Stimulated activated CD4-positive, alpha-beta T cell treated with anti-CD3 and anti-CD28 coated beads, Interleukin-15, amount 100 ng/mL, for 1 hour (primary cell): ENCODE measurements around the gene BMP7.
"Not testable (repeated sequence)": the region's sequence is repeated elsewhere in the genome, so short reads cannot be mapped to it uniquely, and the experiment has no call there.

Source experiments
- DNase-seq, 2 donors: peaks; one replicate each; pipeline ENCODE4 v3.0.0-alpha.2; 2020; ENCODE audit warnings: low read depth in 1 of 2, low spot score in 1 of 2

The BMP7 gene

DNA sequence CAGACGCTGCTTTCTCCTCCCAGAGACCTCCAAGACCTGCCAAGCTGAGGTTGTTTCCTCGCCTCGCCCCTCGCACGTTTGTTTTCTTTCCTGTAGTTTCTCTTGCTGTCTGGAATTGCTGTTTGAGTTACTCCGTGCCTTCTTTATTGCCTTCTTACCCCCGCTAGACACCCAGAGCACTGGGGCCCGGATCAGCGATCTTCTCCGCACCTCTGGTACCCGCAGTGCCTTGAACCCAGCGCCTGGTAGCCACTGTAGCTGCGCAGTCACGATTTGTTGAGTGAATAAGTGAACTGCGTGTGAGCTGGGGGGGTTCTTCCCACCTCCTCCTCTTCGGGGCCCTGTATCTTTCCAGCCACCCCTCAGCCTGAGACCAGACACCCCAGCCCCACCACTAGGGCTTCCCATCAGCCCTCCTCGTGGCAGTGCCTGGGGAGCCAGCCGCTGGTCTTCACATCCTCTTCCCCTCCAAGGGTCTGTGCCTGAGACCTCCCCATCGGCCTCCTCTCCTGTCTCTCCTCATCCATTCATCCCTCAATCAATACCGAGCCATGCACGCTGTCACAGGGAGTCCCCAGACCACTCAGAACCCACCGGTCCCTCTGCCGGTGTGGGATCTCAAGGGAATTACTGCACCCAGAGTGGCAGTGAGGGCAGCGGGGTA lies 849 bp upstream of the BMP7 start:
- DNase-seq, result no peak

DNA sequence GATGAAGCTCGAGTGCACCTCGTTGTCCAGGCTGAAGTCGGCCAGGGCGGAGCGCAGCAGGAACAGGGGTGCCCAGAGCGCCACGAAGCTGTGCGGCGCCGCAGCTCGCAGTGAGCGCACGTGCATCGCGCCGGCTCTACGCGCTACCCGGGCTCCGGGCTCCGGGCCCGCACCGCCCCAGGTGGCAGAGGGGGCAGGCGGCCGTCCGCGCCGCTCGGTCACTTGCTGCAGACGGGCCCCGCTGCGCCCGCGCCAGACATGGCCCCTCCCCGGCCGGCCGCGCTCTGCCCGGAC lies 497 bp downstream of the BMP7 start:
- DNase-seq, result no peak

DNA sequence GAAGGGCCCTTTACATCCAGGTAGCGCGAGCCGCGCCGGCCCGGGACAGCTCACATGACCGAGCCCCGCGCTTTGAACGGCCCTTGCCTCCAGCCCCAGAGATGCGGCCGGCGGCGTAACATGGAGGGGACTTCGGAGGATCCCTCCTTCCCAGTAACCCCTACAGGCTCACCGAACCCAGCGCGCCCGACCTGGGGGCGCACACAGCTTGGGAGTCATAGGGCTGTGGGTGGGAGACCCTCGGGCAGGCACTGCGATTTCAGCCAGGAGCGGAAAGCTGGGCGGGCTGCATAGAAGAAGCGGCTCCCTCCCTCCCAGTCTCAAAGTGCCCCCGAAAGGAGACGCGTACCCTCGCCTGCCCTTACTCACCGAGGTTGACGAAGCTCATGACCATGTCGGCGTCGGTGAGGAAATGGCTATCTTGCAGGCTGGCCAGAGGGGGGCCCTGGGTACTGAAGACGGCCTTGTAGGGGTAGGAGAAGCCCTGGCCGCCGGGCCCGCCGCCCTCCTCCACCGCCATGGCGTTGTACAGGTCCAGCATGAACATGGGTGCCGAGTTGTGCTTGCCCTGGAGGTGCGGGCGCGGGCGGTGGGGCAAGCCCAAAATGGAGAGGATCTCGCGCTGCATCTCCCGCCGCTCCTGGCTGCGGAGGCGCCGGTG lies 975 bp downstream of the BMP7 start:
- DNase-seq, result no peak

DNA sequence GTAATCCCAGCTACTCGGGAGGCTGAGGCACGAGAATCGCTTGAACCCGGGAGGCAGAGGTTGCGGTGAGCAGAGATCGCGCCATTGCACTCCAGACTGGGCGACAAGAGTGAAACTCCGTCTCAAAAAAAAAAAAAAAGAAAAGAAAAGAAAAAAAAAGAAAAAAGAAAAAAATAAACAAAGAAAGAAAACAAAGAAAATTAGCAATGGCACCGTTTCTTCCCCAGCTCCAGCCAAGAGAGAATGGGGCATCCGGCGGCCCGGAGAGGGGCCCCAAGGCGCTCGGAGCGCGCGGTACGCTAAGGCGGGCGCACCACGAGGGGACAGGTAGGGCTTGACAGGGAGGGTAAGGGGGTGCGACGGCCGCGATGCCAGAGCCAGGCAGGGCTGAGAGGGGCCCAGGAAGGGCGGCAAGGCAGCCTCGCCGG lies 1.5 kb downstream of the BMP7 start:
- not testable (repeated sequence) for DNase-seq

DNA sequence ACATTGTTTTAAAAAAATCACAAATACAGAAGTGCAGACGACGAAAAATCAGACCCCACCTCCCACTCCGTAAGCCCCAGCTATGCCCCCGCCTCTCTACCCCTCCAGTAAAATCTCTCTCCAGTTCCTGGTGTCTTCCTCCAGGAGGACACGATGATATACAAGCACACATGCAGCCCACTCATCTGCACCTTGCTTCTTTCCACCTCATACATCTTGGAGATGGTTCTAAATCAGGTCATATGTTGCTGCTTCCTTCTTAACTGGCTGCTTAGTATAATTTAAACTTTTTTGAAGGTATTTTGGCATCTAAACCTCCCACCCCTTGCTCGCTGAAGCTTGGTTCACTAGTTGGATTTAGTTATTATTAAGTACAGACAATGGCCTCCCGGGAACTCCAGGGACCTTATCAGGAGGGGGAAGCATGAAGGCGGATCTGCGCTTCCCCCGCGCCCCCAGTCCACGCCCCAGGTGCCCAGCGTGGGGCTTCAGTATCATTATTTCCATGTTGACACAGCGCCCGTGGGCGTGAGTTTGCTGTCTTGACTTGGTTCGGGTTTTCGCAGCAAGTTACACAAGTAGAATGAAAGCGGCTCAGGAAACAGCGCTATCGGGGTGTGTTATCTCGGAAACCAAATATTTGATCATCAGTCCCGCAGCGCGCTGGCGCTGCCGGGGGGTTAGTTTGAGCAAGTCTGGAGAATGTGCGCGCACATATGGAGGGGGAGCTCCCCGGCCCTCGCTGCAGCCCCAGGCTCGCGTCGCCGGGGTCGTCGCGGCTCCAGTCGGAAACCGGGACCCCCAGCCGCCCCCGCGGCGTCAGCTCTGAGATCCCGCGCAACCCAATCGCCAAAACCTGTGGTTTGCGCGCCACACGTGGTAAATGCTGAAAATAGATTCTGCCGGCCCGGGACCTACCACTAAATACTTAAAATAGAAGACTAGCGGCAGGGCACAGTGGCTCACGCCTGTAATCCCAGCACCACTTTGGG lies 2.3 kb downstream of the BMP7 start:
- DNase-seq, result no peak

DNA sequence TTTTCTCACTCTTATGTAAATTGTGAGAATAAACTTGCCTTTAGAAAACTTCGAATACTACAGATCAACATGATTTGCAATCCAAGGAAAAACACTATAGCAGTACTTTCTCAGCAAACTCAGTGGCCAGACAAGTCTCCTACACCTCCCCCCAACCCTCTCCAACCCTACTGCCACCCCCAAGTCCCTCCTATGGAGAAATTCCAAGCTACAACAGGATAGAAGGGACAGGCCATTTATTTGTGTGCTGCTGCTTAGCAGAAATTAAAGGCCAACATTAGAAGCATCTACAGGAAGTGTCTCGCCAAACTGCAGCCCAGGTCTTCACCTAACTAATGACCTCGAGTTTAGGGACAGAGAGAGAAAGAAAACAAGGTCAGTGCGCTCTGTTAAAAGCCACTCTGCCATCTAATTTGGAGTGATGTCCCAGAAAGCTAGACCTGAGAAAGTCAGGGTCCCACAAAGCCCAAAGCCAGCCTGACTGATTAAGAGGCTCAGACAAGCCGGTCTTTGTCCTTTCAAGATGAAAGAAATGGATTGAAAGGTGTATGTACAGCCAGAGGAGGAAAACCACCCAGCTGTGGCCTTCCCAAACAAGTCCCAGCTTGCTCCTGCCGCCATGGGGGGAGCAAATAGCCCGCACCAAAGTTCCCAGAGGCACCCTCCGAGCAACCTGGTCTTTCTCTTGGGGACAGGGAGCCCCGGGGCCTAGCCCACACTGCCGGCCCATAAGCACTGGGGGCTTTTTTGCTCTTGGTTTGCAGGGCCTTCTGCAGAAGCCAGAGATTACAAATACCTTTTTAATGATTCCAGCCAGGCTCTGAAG lies 3.4 kb downstream of the BMP7 start:
- no peak for DNase-seq

DNA sequence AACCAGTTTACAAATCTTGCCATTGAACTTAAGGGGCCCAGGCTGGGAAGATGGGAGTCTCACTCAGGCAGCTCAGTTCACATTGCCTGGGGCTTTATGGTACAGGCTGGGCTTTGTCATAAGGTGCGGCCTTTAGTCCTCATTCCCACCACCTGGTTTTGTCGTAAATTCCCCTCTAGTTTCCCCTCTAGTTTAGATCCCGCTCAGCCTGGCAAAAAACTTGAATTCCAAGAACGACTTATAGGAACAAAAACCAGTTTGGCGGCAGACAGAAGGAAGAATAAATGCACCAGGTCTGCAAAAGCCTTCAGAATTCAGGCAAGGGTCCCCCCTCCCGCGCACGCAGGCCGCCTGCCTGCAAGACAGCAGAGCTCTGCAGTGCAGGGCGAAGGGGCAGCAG lies 4.1 kb downstream of the BMP7 start:
- DNase-seq, result no peak

DNA sequence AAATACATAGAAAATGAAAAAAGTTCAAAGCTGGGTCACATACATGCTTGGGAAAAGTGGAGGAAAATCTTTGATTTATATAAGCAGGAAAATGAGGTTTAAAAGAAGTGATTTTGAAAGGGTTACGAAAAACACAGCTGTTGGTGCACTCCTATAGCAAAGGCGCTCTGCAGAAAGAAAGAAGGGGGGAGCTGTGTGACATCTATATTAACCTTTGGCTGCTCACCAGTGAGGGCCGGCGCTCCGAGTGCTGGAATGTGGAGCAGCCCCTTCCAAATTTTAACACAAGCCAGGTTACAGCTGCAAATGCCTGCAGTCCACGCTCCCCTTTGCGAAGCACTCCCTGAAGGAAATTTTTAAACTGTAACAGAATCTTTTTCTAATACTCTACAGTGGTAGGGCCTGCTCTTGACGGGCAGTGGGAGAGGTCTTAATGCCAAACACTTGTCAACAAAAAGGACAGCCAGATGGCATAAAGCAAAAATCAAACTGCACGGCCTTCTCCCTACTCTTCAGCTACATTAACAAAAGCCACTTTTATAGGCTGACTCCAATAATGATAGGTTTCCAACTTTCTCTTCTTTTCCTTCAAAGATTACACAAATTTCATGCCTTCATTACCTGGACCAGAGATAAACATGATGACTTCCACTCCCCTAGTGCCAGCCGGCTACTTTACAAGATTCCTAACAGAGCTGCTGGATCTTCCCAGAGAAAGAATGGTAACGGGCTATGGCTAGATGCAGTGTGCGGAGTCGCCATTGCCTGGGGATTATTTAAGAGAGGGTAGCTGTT lies 4.8 kb downstream of the BMP7 start:
- no peak for DNase-seq

DNA sequence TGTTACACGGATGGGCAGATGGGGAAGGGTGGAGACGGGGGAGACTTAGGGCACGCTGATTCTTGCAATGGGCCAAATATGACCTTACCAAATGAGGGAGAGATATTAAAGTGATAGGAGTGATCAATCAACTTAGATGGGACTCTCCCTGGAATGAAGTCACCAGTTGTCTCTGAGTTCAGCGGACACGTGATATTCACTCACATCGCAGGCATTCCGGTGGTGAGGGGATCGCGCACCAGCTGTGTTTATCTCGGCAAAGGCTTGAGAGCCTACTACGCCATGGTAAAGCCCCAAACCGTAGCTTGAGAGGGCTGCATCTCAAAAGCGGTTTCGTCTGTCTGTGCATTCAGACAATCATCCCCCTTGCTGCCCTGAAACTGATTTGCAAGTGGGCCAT lies 5.5 kb downstream of the BMP7 start:
- DNase-seq, result no peak

DNA sequence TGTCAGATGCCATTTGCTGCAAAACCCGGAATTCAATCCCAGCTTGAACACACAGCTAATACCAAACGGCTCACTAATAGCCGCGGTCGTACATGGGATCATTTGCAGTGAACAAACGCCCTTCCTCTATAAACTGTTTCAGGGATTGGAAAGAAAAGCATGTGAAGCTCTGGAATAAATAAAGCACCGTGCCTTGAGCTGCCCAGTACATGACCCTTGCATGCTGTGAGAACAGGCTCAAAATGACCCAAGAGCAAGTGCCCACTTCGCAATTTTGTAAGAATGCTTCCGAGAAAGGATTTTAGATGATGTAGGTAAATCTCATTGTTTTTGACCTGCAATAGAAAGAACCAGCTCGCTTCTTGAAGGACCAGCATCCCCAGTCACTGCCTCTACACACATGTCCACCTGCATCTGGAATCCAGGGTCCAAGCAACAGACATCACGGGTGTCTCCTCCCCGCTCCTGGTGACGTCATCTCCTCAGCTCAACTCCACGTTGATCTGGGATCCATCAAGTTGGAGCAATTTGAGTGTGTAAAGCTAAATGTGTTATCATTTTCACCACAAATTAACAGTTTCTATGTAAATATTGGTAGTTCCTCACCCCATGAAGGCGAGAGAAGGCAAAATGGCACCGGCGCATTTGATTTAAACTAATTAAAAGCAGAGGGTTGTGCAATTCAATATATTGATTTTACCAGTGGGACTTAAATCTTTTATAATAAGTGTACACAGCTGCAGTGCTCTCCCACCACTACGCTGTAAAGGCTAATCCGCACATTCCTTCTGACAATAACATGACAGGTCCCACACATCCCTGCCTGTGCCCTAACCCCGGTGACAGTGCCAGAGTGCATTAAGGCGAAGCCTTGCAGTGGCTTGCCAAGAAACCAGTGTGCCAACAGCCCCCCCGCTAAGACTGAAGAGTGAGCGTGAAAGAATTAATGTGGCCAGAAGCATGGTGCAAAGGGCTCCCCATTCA lies 6.2 kb downstream of the BMP7 start:
- DNase-seq, result no peak

DNA sequence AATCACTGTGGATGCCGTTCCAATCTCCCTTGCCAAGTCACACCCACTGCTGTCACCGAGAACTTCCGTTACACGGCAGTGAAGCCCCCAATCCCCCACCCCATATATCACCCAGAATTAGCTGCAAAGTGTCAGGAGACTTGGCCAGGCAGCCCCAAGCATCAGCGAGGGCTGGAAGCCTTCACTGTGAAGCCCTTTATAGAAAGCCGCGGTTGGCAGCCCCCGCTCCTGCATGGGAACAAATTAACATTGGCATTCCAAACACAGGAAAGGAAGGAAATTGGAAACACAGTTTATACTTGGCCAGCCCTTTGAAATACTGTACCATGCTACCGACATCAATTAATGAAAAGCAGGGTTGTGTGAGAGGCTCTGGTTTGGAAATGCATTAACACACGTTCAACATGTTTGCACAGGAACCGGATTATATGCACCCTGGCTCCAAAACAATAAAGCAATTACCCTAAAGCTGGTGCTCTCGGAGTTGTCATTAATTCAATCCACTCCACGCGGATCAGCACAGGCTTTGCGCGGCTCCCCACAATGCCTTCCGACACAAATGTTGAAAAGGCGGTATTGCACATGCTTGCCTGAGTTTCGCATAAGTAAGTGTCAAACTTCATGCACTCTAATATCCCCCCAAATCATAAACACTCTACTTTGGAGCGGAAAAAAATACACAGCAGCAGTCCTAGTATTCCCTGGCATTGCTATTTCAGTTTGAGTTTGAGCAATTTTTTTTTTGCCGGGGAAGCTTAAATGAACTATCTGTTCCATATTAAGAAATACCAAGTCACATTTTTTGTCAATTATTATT lies 7.1 kb downstream of the BMP7 start:
- DNase-seq, result no peak

DNA sequence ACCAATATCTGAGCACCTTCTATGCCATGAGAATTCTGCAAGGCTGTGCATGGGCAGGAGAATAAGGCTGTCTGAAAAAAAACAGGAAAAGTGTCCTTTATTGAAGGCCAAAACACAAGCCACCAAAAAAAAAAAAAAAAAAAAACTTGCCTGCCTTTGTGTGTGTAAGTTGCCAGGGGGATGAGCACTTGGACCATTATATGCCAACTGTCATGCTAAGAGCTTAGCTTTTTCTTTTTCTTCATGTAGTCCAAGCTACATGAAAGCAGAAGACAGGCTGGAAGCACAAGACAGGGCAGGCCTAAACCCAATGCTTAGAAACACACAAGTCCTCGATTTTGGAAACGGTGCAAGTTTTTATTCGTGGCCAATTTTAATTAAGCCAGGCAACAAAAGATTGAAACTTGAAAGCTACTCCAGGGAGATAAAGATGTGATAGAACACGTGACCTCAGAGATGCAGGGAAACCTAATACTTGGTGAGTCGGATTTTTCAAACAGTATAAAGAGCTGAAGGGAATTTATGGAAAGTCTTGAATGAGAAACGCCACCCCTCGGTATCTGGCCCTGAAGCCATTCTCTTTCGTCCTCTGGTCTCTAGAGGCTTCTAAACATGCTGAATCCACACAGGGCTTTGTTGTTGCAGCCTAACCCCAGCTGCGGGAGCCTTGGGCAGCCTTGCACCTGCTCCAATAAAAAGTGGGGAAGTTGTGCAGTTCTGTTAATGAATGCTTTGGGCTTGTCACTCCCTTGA lies 8.6 kb downstream of the BMP7 start:
- DNase-seq, result no peak

DNA sequence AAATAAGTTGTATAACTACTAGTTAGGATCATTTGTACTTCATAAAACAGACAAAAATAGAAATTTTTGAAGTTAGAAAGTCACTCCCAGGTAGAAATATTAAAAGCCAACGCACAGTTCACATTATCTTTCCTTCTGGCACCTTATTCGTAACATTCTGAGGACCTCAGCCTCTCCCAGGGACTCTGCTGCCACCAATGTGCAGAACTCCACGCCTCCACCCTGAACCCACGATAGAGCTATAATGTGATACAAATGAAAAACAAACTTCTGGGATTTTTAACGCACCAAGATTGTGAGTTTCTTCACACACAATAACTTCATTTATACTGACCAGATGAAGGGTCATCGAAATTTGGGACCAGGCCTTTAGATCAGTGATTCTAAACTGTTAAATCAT lies 9.5 kb downstream of the BMP7 start:
- no peak for DNase-seq

DNA sequence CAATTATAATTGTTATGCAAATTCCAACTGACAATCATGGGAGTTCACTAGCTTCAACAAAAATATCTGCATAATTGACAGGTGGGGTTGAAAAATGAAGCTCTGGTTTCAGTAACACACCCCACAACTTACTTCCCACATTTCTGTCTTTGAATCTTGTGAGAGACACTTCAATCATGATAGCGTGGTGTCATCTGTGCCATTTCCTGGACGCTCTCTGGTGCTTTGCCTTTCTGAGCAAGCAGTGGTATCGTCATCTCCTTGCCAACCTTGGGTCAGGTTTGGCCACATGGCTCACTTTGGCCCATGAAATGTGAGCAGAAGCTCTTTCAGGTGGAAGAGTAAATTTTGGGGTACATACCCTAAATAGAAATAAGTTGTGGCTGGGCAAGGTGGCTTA lies 10.2 kb downstream of the BMP7 start:
- no peak for DNase-seq

DNA sequence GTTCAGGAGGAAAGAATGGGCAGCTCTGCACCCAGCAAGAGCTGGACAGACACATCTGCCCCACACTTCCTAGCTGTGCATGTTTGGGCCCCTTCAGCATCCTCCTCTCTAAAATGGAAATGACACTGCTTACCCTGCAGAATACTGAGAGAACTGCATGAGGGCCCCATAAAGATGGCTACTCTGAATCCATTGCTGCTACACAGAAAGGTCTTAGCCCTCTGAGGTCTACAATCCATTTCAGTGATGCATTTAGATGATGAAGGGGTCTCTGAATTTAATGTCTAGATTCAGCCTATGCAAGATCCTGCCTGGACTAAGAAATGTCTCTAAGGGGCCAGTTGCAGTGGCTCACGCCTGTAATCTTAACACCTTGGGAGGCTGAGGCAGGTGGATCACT lies 11.3 kb downstream of the BMP7 start:
- DNase-seq, result no peak

DNA sequence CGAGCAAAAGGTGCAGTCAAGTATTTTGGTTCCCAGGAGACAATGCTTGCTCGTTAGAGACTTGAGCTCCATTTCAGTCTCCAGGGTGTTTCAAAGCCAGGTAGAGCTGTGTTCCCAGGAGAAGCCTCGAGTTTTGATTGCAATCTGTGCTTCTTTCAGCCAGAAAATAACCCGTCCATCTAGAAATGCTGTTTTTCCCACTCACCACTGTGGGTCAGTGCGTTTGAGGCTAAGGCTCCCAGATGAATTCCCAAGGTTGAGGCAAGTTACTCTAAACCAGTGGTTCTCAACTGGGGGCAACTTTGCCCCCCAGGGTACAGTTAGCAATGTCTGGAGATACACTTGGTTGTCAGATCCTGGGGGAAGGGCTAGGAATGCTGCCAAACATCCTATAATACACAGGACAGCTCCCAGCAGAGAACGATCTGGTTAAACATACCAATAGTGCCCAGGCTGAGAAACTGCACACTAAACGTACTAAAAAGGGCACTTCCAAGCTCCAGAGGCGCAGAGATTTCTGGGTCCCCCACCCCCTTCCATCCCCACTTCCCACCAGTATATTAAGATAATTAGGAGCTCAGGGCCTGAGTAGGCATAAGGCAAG lies 13.8 kb downstream of the BMP7 start:
- no peak for DNase-seq

DNA sequence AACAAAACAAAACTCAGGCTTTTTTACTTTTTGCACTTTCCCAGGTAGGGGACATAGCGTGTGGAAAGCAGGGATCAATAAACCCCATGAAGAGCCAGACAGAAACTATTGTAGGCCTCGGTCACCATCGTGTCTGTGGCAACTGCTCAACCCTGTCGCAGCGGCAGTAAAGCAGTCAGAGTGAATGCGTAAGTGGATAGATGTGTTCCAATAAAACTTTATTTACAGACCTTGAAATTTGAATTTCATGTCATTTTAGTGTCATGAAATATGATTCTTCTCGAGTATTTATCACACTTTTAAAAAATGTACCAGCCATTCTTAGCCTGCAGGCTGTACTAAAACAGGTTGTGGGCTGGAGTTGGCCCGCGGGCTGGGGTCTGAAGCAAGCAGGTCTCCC lies 14.5 kb downstream of the BMP7 start:
- DNase-seq, result no peak
